ENCODE data around the gene FUT7. TPM values are rescaled to one million over a fixed set of nuclear protein-coding genes. Genes with fewer than 3 reads are reported as not detected.

The FUT7 gene
- total RNA-seq, 1 donor from 2014 or later, result not detected

DNA sequence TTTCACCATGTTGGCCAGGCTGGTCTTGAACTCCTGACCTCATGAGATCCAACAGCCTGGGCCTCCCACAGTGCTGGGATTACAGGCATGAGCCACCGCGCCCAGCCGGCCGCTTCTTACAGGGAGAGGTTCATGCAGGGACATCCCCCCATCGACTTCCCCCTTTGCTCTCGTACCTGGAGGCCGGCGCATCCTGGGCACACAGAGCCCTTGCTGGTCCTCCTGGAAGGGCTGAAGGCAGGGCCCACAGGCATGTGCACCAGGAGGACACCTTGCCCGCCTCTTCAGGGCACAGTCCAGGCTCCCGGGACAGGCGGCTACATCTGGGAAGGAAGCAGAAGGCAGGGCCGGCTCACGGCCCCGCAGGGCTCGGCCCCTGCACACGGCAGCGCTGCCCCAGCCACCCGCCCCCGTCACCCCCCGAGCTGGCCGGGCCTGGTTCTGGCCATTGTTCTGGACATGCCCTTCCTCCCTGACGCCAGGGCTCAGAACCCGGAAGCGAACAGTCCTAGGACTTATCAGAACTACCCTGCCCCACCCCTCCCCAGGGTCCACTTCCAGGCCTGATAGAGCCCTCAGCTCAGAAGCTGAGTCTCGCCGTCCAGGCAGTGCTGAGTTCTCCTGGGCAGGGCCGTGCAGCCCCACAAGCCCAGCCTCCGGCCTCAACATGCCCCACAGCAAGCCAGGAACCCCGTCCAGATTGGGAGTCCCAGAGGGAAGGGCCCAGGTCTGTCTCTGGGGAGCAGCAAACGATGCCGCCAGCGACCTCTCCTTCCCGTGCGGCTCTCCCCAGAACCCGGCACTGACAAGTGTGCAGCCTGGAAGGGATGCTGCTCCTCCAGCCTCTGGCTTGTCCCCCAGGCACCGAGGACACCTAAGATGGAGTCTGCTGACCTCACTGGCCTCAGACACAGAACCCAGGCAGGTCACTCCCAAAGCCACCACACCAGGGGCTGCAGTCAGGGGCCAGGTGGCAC lies 11.2 kb upstream of the FUT7 start:
- DNase-seq (ENCODE audit: low read depth), result no peak
- no peak for TF ChIP-seq CTCF (IDR thresholded peaks at IDR 0.05; ENCODE audit: insufficient read depth, low read length, severe bottlenecking)
- Histone ChIP-seq H3K36me3 (ENCODE audit: control insufficient read depth, insufficient read depth, low read length) (peaks cover 6% of the 10 kb centered on the region), H3K27me3 (ENCODE audit: control insufficient read depth, insufficient read depth, low read length) (peaks cover 4% of the 10 kb centered on the region), H3K4me3 (ENCODE audit: low read depth, low read length) (no peak overlapping the region)
- FAIRE-seq, result no peak

DNA sequence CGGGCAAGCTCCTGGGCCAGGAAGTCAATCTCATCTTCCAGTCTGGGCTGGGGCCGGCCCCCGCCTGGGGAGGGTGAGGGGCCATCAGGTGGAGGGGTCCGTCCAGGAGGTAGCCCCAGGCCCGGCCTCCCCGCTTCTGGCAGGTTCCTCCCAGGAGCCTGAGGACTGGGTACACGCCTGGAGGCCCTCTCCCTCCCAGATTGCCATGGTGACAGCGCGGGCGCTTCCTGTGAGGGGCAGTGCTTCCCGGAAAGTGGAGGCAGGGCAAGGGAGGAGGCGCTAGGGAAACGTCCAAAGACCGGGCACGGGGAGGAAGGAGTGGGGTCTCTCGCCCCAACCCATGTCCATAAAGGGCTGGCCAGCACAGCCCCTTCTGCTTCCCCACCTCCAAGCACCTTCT lies 9.2 kb upstream of the FUT7 start:
- Histone ChIP-seq H3K4me3 (ENCODE audit: low read depth, low read length) (no peak overlapping the region), H3K36me3 (ENCODE audit: control insufficient read depth, insufficient read depth, low read length) (peaks cover 6% of the 10 kb centered on the region), H3K27me3 (ENCODE audit: control insufficient read depth, insufficient read depth, low read length) (no peaks in the 10 kb centered on the region)
- TF ChIP-seq CTCF (IDR thresholded peaks at IDR 0.05; ENCODE audit: insufficient read depth, low read length, severe bottlenecking), result no peak
- no peak for DNase-seq (ENCODE audit: low read depth)
- no peak for FAIRE-seq

GRCh38 chr9:137040568-137040967 lies 8.7 kb upstream of the FUT7 start:
- TF ChIP-seq CTCF (IDR thresholded peaks at IDR 0.05; ENCODE audit: insufficient read depth, low read length, severe bottlenecking), result no peak
- DNase-seq (ENCODE audit: low read depth) (no peak), FAIRE-seq (no peak)
- no peaks in the 10 kb centered on the region for H3K27me3 ChIP-seq (ENCODE audit: control insufficient read depth, insufficient read depth, low read length)
- H3K4me3 ChIP-seq (ENCODE audit: low read depth, low read length), result no peak overlapping the region
- peaks cover 6% of the 10 kb centered on the region for H3K36me3 ChIP-seq (ENCODE audit: control insufficient read depth, insufficient read depth, low read length)

DNA sequence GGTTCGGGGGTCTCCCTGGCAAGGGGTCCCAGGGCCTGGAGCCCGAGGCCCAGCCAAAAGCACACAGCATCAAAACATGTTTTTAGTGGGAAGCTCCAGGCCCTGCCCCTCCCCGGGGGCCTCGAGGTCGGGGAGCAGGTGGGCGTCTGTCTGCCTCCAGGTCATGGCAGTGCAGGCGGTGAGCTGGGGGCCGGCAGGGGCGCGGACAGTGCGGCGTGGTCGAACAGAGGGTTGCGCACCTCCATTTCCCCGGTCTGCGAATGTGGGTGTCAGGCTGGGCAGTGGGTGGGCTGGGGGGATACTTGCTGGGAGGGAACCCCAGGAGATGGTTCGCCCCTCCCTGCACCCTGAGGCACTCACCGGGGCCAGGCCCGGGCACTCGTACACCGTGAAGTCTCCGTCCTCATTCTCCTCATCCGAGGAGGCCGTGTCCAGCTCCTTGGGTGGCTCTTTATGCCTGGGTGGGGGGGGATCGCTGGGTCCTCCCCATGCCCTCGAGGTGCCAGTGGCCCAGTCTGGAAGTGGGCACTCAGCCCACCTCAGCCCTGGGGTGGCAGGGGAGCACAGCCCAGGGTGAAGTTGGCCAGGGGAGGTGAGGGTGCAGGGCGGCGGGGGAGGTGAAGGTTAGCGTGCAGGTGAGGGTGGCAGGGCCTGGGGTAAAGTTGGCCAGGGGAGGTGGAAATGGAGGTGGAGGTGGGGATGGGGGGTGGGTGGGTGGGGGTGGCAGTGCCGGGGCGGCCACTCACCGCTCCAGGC lies 7.9 kb upstream of the FUT7 start:
- FAIRE-seq (no peak), DNase-seq (ENCODE audit: low read depth) (no peak)
- Histone ChIP-seq H3K4me3 (ENCODE audit: low read depth, low read length) (no peak overlapping the region), H3K27me3 (ENCODE audit: control insufficient read depth, insufficient read depth, low read length) (no peaks in the 10 kb centered on the region), H3K36me3 (ENCODE audit: control insufficient read depth, insufficient read depth, low read length) (peaks cover 6% of the 10 kb centered on the region)
- TF ChIP-seq CTCF (IDR thresholded peaks at IDR 0.05; ENCODE audit: insufficient read depth, low read length, severe bottlenecking), result no peak

GRCh38 chr9:137038916-137039315 lies 7.0 kb upstream of the FUT7 start:
- H3K4me3 ChIP-seq (ENCODE audit: low read depth, low read length), result no peak overlapping the region
- FAIRE-seq, result no peak
- DNase-seq (ENCODE audit: low read depth), result no peak

More at GRCh38 chr9:137038916-137039315, 7.0 kb upstream of the FUT7 start:
- H3K36me3 ChIP-seq (ENCODE audit: control insufficient read depth, insufficient read depth, low read length), result peaks cover 6% of the 10 kb centered on the region
- TF ChIP-seq CTCF (IDR thresholded peaks at IDR 0.05; ENCODE audit: insufficient read depth, low read length, severe bottlenecking), result no peak
- H3K27me3 ChIP-seq (ENCODE audit: control insufficient read depth, insufficient read depth, low read length), result no peaks in the 10 kb centered on the region
